Measurements from ENCODE around the gene ADGRA1. TPM values are rescaled to one million over a fixed set of nuclear protein-coding genes. Genes with fewer than 3 reads are reported as not detected.

ADGRA1 gene
- total RNA-seq, 2 donors from 2014 or later = 0.24 to 1.0 TPM

GRCh38 chr10:133114726-133115452, 27.2 kb downstream of the ADGRA1 start:
- Mint-ChIP-seq H3K4me1 (no peaks in the 10 kb centered on the region), H3K27me3 (ENCODE audit: insufficient read depth) (no peaks in the 10 kb centered on the region), H3K27ac (no peak overlapping the region), H3K4me3 (no peak overlapping the region), H3K36me3 (ENCODE audit: low read depth) (no peaks in the 10 kb centered on the region), H3K9me3 (peaks cover 10% of the 10 kb centered on the region)
- 91 to 92% methylated on average over 24 to 33 of the region's 33 CpGs for WGBS, 2 experiments (ENCODE audit: insufficient coverage in 1 of 2, insufficient read length in 1 of 2)
- Histone ChIP-seq H3K9me3 (ENCODE audit: control insufficient read depth, low read length) (peaks cover 4% of the 10 kb centered on the region), H3K4me1 (ENCODE audit: control insufficient read depth, insufficient read depth, low read length) (no peaks in the 10 kb centered on the region), H3K27ac (ENCODE audit: low read depth, low read length) (no peak overlapping the region), H3K4me3 (ENCODE audit: low read length) (no peak overlapping the region), H3K9ac (ENCODE audit: extremely low read depth, low read length, poor library complexity, severe bottlenecking) (no peak overlapping the region), H3K27me3 (ENCODE audit: control insufficient read depth, insufficient read depth, low read length, poor library complexity, severe bottlenecking) (no peaks in the 10 kb centered on the region), H3K36me3 (ENCODE audit: control insufficient read depth, insufficient read depth, low read length) (no peaks in the 10 kb centered on the region)
- TF ChIP-seq CTCF (conservative IDR thresholded peaks at IDR 0.05) = no peak
- no peak for DNase-seq

GRCh38 chr10:133115453-133115842, 27.7 kb downstream of the ADGRA1 start:
- Mint-ChIP-seq H3K4me1 (no peaks in the 10 kb centered on the region), H3K27me3 (ENCODE audit: insufficient read depth) (no peaks in the 10 kb centered on the region), H3K9me3 (peaks cover 12% of the 10 kb centered on the region), H3K36me3 (ENCODE audit: low read depth) (no peaks in the 10 kb centered on the region), H3K27ac (no peak overlapping the region), H3K4me3 (no peak overlapping the region)
- Histone ChIP-seq H3K27me3 (ENCODE audit: control insufficient read depth, insufficient read depth, low read length, poor library complexity, severe bottlenecking) (no peaks in the 10 kb centered on the region), H3K36me3 (ENCODE audit: control insufficient read depth, insufficient read depth, low read length) (no peaks in the 10 kb centered on the region), H3K9me3 (ENCODE audit: control insufficient read depth, low read length) (peaks cover 4% of the 10 kb centered on the region), H3K9ac (ENCODE audit: extremely low read depth, low read length, poor library complexity, severe bottlenecking) (no peak overlapping the region), H3K27ac (ENCODE audit: low read depth, low read length) (no peak overlapping the region), H3K4me3 (ENCODE audit: low read length) (no peak overlapping the region), H3K4me1 (ENCODE audit: control insufficient read depth, insufficient read depth, low read length) (no peaks in the 10 kb centered on the region)
- WGBS, 2 experiments (ENCODE audit: insufficient coverage in 1 of 2, insufficient read length in 1 of 2) = 90 to 91% methylated on average over 2 to 13 of the region's 13 CpGs
- no peak for TF ChIP-seq CTCF (conservative IDR thresholded peaks at IDR 0.05)
- no peak for DNase-seq

GRCh38 chr10:133115976-133116375, 28.3 kb downstream of the ADGRA1 start:
- TF ChIP-seq CTCF (conservative IDR thresholded peaks at IDR 0.05) = no peak
- DNase-seq = no peak
- Histone ChIP-seq H3K4me1 (ENCODE audit: control insufficient read depth, insufficient read depth, low read length) (no peaks in the 10 kb centered on the region), H3K9ac (ENCODE audit: extremely low read depth, low read length, poor library complexity, severe bottlenecking) (no peak overlapping the region), H3K36me3 (ENCODE audit: control insufficient read depth, insufficient read depth, low read length) (no peaks in the 10 kb centered on the region), H3K9me3 (ENCODE audit: control insufficient read depth, low read length) (peaks cover 4% of the 10 kb centered on the region), H3K27me3 (ENCODE audit: control insufficient read depth, insufficient read depth, low read length, poor library complexity, severe bottlenecking) (no peaks in the 10 kb centered on the region), H3K4me3 (ENCODE audit: low read length) (no peak overlapping the region), H3K27ac (ENCODE audit: low read depth, low read length) (no peak overlapping the region)
- Mint-ChIP-seq H3K27me3 (ENCODE audit: insufficient read depth) (no peaks in the 10 kb centered on the region), H3K36me3 (ENCODE audit: low read depth) (no peaks in the 10 kb centered on the region), H3K27ac (no peak overlapping the region), H3K9me3 (peaks cover 13% of the 10 kb centered on the region), H3K4me3 (no peak overlapping the region), H3K4me1 (no peaks in the 10 kb centered on the region)
- WGBS, 2 experiments (ENCODE audit: insufficient coverage in 1 of 2, insufficient read length in 1 of 2) = 79 to 84% methylated on average over 8 to 16 of the region's 17 CpGs

All from endodermal cell (in vitro differentiated cells).